Pancreas (tissue), 10 donors: ENCODE data around the gene POLR3A. TPM values are rescaled to one million over a fixed set of nuclear protein-coding genes. Genes with fewer than 3 reads are reported as not detected.

Experiments
- ATAC-seq, 4 donors: fragments of 200-7000 bp; cut with Tn5 transposase; one replicate each; pipeline versions ENCODE4 v1.8.0 to v1.9.1; 2020; ENCODE audit warnings: mild to moderate bottlenecking in 4 of 4, moderate library complexity in 4 of 4
- DNase-seq, 6 donors: peaks; one replicate each; pipeline ENCODE4 v3.0.0-alpha.2; 2020
- FAIRE-seq: peaks from 2 replicates; lab custom pipeline; 2012; peaks lifted over from hg19 to GRCh38; lab: Jason Lieb, UNC
- H3K27ac ChIP-seq, 4 donors: fragments of 200-600 bp; sonication (generic); 1 replicate in 3 of 4; 2 replicates in 1 of 4; pipeline versions ENCODE4 v1.5.0 to v1.8.0; 2020
- H3K27me3 ChIP-seq, 4 donors: fragments of 200-600 bp; one replicate each; pipeline ENCODE4 v1.8.0; 2021
- H3K36me3 ChIP-seq, 3 donors: fragments of 200-600 bp; sonication (generic) in 1 of 3; one replicate each; pipeline versions ENCODE4 v1.5.0 to v1.8.0; 2020 to 2021
- H3K4me1 ChIP-seq, 3 donors: fragments of 200-600 bp; one replicate each; pipeline ENCODE4 v1.8.0; 2021
- H3K4me3 ChIP-seq, 4 donors: fragments of 200-600 bp; sonication (generic) in 2 of 4; one replicate each; pipeline versions ENCODE4 v1.5.0 to v1.8.0; 2020 to 2021
- H3K9me3 ChIP-seq, 4 donors: fragments of 200-600 bp; one replicate each; pipeline ENCODE4 v1.8.0; 2021
- WGBS, 2 donors: extraction: QIAGEN DNeasy Blood & Tissue Kit; methylation state at CpG; one replicate each; pipeline ENCODE4 v1.1.7; 2013; 5-methylcytosine and 5-hydroxymethylcytosine counted together
- intact Hi-C, 3 donors: fragments of 100-400 bp; cut with DNase I; formaldehyde crosslinking; loops; one replicate each; pipeline versions ENCODE4 v1.11.1 to v1.14.2; 2022
- polyA plus RNA-seq, 2 donors: library from polyadenylated mRNA; stranded (reverse); fragments of 200-250 nt; gene quantifications; one replicate each; pipeline ENCODE4 v1.2.3, GENCODE V29; 2013
- total RNA-seq, 6 donors: library from RNA; stranded (reverse); fragmentation: NEBNext Ultra II Directional in 4 of 6; extraction: Animal tissue kit (Norgen Biotek cat#: 25700) in 4 of 6; gene quantifications; one replicate each; pipeline versions ENCODE4 v1.2.1 to v1.2.4, GENCODE V29; 2021 to 2023
- TF ChIP-seq, protein P1 (sequence below), 4 donors: fragments of 200-600 bp; sonication (generic) in 3 of 4; IDR thresholded peaks; one replicate each; pipeline versions ENCODE4 v1.5.0 to v1.8.0; 2021; ENCODE audit warnings: antibody characterized with exemption in 4 of 4
- donor health status: healthy with polysubstance abuse.
- donor health status: DM: no; HTN: no; CAD: no; lungs with moderate emphysema.
- donor health status: DM: no; HTN: no; CAD: no.
- donor health status: control.
- donor health status: control.
- donor health status: Bipolar disorder and iron deficiency.
- donor health status: DM: yes; HTN: yes; CAD: no.
- donor health status: DM: no; HTN: no; CAD: no.
- donor health status: DM: no; HTN: no; CAD: no.
- donor health status: DM: yes; HTN: yes; CAD: no.

POLR3A gene
- total and polyA plus RNA-seq, 8 donors = 4.0 to 7.4 (median 5.4) TPM

DNA sequence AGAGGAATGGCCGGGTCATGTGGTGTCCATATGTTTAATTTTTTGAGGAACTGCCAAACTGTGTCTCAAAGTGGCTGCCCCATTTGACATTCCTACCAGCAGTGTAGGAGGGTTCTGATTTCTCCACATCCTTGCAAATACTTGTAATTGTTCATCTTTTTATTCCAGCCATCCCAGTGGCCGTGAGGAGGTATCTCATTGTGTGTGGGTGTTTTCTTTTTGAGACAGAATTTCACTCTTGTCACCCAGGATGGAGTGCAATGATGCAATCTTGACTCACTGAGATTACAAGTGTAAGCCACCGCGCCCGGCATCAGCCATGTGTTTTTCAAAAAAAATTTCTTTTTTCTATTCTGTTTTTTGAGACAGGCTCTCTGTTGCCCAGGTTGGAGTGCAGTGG lies 64.0 kb downstream of the POLR3A start:
- intact Hi-C loops = no loop called here
- Histone ChIP-seq H3K27me3 (no peaks in the 10 kb centered on the region), H3K27ac (no peak overlapping the region), H3K36me3 (no peaks in the 10 kb centered on the region), H3K4me3 (no peak overlapping the region), H3K9me3 (no peaks in the 10 kb centered on the region), H3K4me1 (no peaks in the 10 kb centered on the region)
- TF ChIP-seq, protein P1, sequence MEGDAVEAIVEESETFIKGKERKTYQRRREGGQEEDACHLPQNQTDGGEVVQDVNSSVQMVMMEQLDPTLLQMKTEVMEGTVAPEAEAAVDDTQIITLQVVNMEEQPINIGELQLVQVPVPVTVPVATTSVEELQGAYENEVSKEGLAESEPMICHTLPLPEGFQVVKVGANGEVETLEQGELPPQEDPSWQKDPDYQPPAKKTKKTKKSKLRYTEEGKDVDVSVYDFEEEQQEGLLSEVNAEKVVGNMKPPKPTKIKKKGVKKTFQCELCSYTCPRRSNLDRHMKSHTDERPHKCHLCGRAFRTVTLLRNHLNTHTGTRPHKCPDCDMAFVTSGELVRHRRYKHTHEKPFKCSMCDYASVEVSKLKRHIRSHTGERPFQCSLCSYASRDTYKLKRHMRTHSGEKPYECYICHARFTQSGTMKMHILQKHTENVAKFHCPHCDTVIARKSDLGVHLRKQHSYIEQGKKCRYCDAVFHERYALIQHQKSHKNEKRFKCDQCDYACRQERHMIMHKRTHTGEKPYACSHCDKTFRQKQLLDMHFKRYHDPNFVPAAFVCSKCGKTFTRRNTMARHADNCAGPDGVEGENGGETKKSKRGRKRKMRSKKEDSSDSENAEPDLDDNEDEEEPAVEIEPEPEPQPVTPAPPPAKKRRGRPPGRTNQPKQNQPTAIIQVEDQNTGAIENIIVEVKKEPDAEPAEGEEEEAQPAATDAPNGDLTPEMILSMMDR (IDR thresholded peaks at IDR 0.05) = no peak
- FAIRE-seq (no peak), DNase-seq (no peak), ATAC-seq (no peak)
- 87 to 92% methylated on average over 5 of the region's 5 CpGs for WGBS, 2 donors

DNA sequence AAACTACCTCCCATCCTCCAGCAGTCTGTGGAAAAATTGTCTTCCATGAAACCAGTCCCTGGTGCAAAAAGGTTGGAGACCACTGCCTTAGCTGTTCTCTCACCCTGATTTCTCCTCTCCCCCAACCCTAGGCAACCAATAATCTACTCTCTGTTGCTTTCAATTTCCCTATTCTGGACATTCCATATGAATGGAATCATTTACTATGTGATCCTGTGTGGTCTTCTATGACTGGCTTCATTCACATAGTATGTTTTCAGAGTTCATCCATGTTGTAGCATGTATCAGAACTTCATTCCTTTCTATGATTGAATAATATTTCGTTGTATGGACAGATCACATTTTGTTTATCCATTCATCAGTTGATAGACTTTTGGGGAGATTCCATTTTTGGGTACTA lies 64.5 kb downstream of the POLR3A start:
- no peak for DNase-seq
- no peak overlapping the region for H3K4me3 ChIP-seq
- H3K4me1 ChIP-seq = no peaks in the 10 kb centered on the region
- TF ChIP-seq, protein P1 (IDR thresholded peaks at IDR 0.05) = no peak
- WGBS, 2 donors = 66 to 71% methylated on average over 1 of the region's 1 CpG
- ATAC-seq = no peak
- H3K9me3 ChIP-seq = no peaks in the 10 kb centered on the region
- H3K27me3 ChIP-seq = no peaks in the 10 kb centered on the region
- no peaks in the 10 kb centered on the region for H3K36me3 ChIP-seq
- no peak overlapping the region for H3K27ac ChIP-seq
- intact Hi-C loops = no loop called here
- FAIRE-seq = no peak

DNA sequence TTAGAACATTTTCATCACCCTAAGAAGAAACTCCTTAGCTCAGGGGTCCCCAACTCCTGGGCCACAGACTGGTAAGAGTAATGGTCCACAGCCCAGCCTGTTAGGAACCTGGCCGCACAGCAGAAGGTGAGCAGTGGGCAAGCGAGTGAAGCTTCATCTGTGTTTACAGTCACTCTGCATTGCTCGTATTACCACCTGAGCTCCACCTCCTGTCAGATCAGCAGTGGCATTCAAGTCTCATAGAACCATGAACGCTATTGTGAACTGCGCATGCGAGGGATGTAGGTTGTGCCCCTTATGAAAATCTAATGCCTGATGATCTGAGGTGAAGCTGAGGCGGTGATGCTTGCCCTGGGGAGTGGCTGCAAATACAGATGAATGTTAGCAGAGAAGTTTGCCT lies 65.4 kb downstream of the POLR3A start:
- no peak for ATAC-seq
- FAIRE-seq = no peak
- Histone ChIP-seq H3K27ac (no peak overlapping the region), H3K9me3 (no peaks in the 10 kb centered on the region), H3K4me1 (no peaks in the 10 kb centered on the region), H3K27me3 (no peaks in the 10 kb centered on the region), H3K4me3 (no peak overlapping the region), H3K36me3 (no peaks in the 10 kb centered on the region)
- WGBS, 2 donors = 95 to 97% methylated on average over 7 of the region's 7 CpGs
- intact Hi-C loops = no loop called here
- TF ChIP-seq, protein P1 (IDR thresholded peaks at IDR 0.05) = no peak
- DNase-seq = no peak

DNA sequence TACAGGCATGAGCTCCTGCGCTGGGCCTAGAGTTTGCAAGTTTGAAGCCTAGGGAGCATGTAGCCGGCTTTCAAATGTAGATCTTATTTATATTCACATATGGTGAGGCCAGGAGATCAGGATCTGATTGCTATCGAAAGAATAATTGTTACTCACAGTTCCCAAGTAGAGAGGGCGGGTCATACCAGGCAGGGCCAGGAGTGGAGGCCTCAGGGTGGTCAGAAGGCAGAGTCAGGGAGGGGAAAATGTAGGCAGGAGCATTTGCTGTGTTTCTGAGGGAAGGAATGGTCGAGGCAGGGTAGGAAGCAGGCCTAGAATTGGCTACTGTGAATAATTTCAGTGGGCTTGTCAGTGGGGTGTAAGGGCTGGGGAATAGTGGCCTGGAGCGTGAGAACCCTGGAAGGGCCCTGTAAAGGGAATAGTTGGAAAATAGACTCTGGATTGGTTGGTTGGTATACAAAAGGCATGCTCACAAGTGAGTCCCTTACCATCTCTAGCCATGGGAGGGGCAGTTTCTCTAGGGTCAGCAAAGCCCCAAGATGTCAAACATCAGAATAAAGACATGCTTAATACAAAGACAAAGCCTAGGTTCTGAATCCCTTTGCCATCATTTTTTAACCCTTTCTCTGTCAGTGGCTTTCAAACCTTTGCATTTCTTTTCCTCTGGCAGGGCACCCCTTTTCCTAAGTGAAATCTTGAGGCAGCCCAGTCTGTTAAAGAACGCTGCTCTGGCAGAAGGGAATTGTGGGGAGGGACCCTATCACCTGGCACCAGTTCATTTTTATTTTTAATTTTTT lies 66.8 kb downstream of the POLR3A start:
- H3K36me3 ChIP-seq = no peaks in the 10 kb centered on the region
- no peak overlapping the region for H3K27ac ChIP-seq
- intact Hi-C loops = no loop called here
- H3K9me3 ChIP-seq = no peaks in the 10 kb centered on the region
- FAIRE-seq (no peak), ATAC-seq (no peak), DNase-seq (no peak)
- no peak overlapping the region for H3K4me3 ChIP-seq
- H3K27me3 ChIP-seq = no peaks in the 10 kb centered on the region
- TF ChIP-seq, protein P1 (IDR thresholded peaks at IDR 0.05) = no peak
- H3K4me1 ChIP-seq = no peaks in the 10 kb centered on the region
- WGBS, 2 donors = 86 to 90% methylated on average over 7 of the region's 7 CpGs

DNA sequence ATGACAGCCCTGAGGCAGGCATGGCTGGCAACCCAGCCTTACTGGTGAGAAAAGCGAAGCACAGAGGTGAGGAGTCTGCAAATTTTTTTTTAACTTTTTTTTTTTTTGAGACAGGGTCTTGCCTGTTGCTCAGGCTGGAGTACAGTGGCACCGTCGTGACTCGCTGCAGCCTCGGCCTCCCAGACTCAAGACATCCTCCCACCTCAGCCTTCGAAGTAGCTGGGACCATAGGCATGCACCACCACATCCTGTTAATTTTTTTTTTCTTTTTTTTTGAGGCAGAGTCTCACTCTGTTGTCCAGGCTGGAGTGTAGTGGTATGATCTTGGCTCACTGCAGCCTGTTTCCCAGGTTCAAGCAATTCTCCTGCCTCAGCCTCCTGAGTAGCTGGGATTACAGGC lies 67.6 kb downstream of the POLR3A start:
- H3K4me3 ChIP-seq = no peak overlapping the region
- DNase-seq (no peak), ATAC-seq (no peak), FAIRE-seq (no peak)
- H3K27me3 ChIP-seq = no peaks in the 10 kb centered on the region
- H3K27ac ChIP-seq = no peak overlapping the region
- WGBS, 2 donors = 93 to 98% methylated on average over 6 of the region's 6 CpGs
- intact Hi-C loops = no loop called here
- H3K4me1 ChIP-seq = no peaks in the 10 kb centered on the region
- TF ChIP-seq, protein P1 (IDR thresholded peaks at IDR 0.05) = no peak
- H3K9me3 ChIP-seq = no peaks in the 10 kb centered on the region
- no peaks in the 10 kb centered on the region for H3K36me3 ChIP-seq
